Mesodermal cell (in vitro differentiated cells): ENCODE results near the gene AEBP1.

Experiments
- H3K27ac ChIP-seq: 2 replicates; pipeline ENCODE4 v1.7.0; 2013; ENCODE audit warnings: mild to moderate bottlenecking, low read depth, low read length, moderate library complexity; ENCODE audit not compliant: severe bottlenecking
- H3K36me3 ChIP-seq: 2 replicates; pipeline ENCODE4 v1.7.1; 2013; ENCODE audit warnings: mild to moderate bottlenecking, low read length, moderate library complexity; ENCODE audit not compliant: control insufficient read depth, insufficient read depth
- H3K4me1 ChIP-seq: one replicate; pipeline ENCODE4 v1.7.1; 2013; ENCODE audit warnings: mild to moderate bottlenecking, low read length; ENCODE audit not compliant: insufficient read depth, control insufficient read depth, poor library complexity, severe bottlenecking
- H3K4me3 ChIP-seq: 2 replicates; pipeline ENCODE4 v1.7.0; 2013; ENCODE audit warnings: low read length, control low read depth, mild to moderate bottlenecking; ENCODE audit not compliant: insufficient read depth, poor library complexity, severe bottlenecking; ENCODE audit errors: extremely low read depth
- H3K9me3 ChIP-seq: 2 replicates; pipeline ENCODE4 v1.7.1; 2013; ENCODE audit warnings: mild to moderate bottlenecking, low read length, moderate library complexity; ENCODE audit not compliant: control insufficient read depth
- WGBS, 2 experiments: methylation state at CpG; one replicate each; pipeline ENCODE4 v1.1.5; 2013; ENCODE audit warnings: missing lambda C conversion rate in 2 of 2; ENCODE audit not compliant: insufficient coverage in 2 of 2; 5-methylcytosine and 5-hydroxymethylcytosine counted together

The AEBP1 gene

DNA sequence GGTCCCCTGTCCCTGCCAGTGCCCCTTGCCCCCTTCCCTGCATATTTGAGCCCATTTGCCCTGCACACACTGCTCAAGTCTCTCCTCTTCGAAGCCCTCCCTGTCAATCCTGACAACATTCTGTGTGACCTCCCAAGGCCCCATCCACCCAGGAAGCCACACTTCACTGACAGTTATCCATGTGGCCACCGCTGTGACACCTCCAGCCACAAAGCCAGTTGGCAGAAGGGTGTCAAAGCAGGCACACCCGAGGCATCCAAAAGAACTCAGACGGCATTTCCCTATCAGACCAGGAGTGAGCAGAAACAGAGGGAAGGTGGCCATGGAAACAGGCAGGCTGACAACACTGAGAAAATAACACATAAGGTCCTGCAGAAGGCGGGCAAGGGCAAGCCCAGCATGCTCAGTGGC, 26.5 kb upstream of the AEBP1 start:
- peaks cover 5% of the 10 kb centered on the region for H3K4me1 ChIP-seq
- H3K36me3 ChIP-seq = peaks cover 59% of the 10 kb centered on the region
- H3K9me3 ChIP-seq = no peaks in the 10 kb centered on the region
- no peak overlapping the region for H3K27ac ChIP-seq
- WGBS, 2 experiments = 88 to 94% methylated on average over 5 of the region's 5 CpGs
- no peak overlapping the region for H3K4me3 ChIP-seq

DNA sequence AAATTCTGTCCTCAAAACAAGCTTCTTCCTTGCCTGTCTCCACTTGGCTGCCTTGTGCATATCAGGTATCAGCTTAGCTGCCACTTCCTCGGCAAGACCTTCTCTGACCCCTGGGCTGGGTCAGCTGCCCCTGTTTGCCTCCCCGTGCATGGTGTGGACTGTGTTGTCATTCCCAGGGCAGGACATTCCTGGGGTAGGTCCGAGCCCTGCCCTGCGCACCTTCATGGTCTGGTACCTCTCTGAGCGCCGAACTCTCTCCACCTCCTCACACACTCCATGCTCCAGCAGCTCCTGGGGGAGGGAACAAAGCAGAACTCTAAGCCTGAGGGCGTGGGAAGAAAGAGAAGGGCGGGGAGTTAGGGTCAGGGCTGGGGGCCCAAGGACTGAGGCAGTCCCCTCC, 25.6 kb upstream of the AEBP1 start:
- Histone ChIP-seq H3K27ac (no peak overlapping the region), H3K9me3 (no peaks in the 10 kb centered on the region), H3K36me3 (peaks cover 51% of the 10 kb centered on the region), H3K4me1 (peaks cover 5% of the 10 kb centered on the region), H3K4me3 (no peak overlapping the region)
- WGBS, 2 experiments = 93% methylated on average over 3 to 5 of the region's 8 CpGs

DNA sequence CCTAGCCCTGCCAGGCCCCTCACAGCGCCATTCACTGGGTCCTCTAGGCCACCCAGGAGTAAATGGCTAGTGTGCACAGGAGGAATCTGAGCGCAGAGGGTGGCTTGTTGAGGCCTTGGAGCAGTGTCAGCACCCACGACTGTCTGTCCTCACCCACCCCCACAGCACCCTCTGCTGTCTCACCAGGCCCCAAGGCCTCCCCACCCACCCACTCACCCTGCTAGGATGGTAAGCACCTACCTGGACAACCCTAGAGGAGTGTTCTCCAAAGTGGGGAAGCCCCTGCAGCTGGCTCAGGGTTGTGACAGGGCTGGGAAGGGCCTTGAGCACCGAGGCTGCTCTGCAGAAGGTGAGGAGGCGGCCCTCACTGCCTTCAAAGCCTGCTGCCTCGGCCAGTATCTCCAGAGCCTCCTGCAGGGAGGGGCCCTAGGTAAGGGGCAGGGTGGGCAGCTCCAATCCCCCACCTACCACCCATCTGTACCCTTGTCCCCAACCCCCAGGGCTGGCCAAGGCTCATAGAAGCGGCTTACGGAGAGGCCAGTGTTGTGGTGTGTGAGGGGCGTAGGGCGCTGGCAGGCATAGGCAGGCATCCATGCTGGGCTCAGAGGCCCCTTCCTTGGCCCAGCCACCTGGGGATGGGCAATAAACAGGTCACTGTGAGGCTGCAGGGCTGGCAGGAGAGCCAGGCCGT, 24.7 kb upstream of the AEBP1 start:
- Histone ChIP-seq H3K27ac (no peak overlapping the region), H3K4me3 (no peak overlapping the region), H3K36me3 (peaks cover 43% of the 10 kb centered on the region), H3K4me1 (peaks cover 5% of the 10 kb centered on the region), H3K9me3 (no peaks in the 10 kb centered on the region)
- WGBS, 2 experiments = 89 to 98% methylated on average over 3 to 8 of the region's 11 CpGs

DNA sequence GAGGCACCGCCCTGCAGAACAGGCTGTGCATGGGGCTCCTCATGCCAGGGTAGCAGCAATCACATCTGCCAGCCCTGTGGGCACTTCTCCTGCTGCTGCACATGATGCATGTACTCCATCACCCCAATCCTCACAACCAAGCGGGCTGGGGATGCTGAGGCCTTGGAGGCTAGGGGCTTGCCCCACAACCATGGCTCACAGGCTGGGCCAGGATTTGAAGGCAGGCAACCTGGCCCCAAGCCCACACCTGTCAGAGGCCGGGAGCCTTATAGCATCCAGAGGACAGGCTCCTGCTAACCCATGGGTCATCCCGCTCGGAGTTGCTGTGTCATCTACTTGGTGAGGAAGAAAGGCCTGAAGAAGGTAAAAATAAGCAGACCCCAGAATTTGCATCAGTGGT, 24.0 kb upstream of the AEBP1 start:
- 91% methylated on average over 4 to 5 of the region's 5 CpGs for WGBS, 2 experiments
- Histone ChIP-seq H3K36me3 (peaks cover 38% of the 10 kb centered on the region), H3K27ac (no peak overlapping the region), H3K4me3 (no peak overlapping the region), H3K9me3 (no peaks in the 10 kb centered on the region), H3K4me1 (peaks cover 5% of the 10 kb centered on the region)

DNA sequence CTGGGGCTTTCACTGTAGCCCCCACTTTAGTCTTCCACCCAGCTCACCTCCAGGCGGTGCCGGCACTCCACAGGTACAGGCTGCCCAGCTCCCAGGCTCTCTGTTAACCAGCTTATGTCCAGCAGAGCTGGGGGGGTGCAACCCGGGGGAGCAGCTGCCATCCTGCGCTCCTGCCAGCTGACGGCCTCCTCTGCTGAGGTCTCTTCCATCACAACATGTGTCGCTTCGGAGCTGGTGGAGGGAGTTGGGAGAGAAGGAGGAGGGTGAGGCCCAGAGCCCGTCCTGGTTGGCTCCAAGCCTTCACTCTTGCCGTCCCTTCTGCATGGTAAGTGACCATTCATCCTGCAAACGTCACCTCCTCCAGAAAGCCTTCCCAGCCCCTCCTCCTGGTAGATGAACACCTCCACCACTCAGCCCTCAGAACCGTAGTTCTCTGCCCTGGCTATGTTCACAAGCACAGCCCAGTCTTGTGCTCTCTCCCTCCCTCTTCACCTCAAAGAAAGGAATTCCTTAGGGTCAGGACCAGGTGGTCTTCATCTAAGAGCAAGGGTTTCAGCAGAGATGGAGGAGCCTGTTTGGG, 23.4 kb upstream of the AEBP1 start:
- Histone ChIP-seq H3K36me3 (peaks cover 32% of the 10 kb centered on the region), H3K4me1 (peaks cover 5% of the 10 kb centered on the region), H3K4me3 (peak overlapping the region; percentile 64), H3K9me3 (no peaks in the 10 kb centered on the region), H3K27ac (no peak overlapping the region)
- 91 to 100% methylated on average over 5 to 8 of the region's 11 CpGs for WGBS, 2 experiments

DNA sequence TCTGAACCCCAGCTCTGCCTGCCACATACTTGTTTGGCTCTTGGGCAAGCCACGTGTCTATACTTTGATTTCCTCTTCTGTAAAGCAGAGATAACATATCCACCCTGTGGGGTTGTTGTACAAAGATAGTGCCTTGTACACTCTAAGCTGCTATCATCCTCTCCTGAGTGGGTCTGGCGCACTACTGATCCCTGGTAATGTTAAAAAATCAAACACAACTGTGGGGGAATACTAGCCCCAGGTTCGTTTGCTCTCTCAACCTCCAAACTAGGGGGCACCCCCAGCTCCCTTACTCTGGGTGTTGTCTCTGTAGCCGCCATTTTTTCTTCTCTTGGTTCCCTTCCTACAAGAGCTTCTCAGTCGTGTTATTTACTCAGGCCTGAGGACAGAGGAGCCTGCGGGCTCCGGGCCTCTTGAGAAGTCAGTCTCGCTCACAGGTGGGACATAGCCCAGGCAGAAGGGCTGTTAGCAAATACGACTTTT, 22.8 kb upstream of the AEBP1 start:
- Histone ChIP-seq H3K4me1 (peaks cover 5% of the 10 kb centered on the region), H3K4me3 (peak overlapping the region; percentile 64), H3K36me3 (peaks cover 26% of the 10 kb centered on the region), H3K27ac (no peak overlapping the region), H3K9me3 (no peaks in the 10 kb centered on the region)
- WGBS, 2 experiments = 92 to 95% methylated on average over 7 of the region's 9 CpGs

DNA sequence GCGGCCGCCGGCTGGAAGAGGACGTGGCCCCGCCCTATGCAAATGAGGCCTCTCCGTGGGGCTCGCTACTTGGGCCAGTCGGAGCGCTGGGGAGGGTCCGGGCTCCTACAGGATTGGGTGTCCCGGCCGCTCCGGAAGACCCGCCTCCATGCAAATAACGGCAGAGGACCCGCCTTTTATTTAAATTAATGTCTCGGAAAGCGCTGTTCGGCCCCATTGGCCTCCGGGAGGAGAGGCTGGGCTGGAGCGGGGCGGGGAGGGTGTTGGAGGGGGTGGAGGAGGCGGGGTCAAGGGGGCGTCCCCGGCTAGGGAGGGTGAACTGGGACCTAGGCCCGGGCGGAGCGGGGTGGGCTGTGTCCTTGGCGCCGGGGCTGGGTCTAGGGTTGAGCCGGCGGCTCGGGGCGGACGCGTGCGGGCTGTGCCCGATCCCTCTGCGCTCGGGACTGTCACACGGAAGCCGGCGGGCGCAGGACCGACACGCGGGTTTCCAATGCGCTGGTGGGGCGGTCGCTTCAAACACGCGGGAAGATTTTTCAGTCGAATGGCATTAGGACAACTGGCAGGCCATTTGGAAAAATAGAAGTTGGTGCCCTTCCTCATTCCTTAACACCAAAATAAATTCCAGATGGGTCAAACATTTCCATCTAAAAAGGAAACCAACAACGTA, 21.5 kb upstream of the AEBP1 start:
- no peaks in the 10 kb centered on the region for H3K9me3 ChIP-seq
- WGBS, 2 experiments = 0 to 1% methylated on average over 44 to 46 of the region's 54 CpGs
- H3K27ac ChIP-seq = peak overlapping the region; percentile 20
- peaks cover 19% of the 10 kb centered on the region for H3K36me3 ChIP-seq
- peaks cover 5% of the 10 kb centered on the region for H3K4me1 ChIP-seq
- H3K4me3 ChIP-seq = peak overlapping the region; percentile 34

DNA sequence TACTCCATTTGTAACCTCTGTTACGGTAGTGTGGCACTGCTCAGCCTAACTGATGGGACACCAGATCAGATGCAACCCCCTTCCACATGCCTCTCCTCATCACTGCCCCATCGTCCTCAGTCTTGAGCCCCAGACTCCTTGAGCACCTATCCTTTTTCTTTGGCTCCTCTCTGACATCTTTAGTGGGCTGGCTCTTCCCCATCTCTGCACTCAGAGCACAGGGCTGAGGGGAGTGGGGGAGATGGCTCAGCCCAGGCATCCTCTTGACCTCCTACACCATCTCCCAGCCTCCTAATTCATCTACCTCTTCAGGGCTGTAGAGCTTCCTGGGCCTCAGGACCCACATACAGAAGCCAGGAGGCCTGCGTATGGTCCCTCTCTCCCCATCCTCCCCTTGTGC, 20.3 kb upstream of the AEBP1 start:
- peaks cover 9% of the 10 kb centered on the region for H3K4me1 ChIP-seq
- no peak overlapping the region for H3K27ac ChIP-seq
- H3K9me3 ChIP-seq = no peaks in the 10 kb centered on the region
- WGBS, 2 experiments = 93 to 94% methylated on average over 2 to 3 of the region's 3 CpGs
- no peak overlapping the region for H3K4me3 ChIP-seq
- peaks cover 8% of the 10 kb centered on the region for H3K36me3 ChIP-seq

DNA sequence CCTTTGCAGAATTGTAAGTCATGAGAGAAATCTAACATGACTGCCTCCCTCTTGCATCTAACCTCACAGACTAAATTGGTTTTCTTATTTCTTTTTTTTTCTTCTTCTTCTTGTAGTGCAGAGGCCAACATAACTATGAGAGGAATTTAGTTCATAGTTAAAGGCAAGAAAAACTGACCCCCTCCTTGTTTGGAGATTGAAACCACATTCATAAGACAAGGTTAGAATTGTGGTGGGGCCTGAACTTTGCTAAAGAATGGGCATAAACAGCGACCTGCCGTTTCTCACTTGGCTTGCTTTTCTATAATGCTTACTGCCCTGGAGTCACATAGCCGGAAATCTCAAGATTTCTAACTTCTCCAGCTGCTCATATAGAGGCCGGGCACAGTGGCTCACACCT, 19.4 kb upstream of the AEBP1 start:
- H3K27ac ChIP-seq = no peak overlapping the region
- 100% methylated on average over 3 to 4 of the region's 4 CpGs for WGBS, 2 experiments
- H3K4me3 ChIP-seq = no peak overlapping the region
- peaks cover 9% of the 10 kb centered on the region for H3K4me1 ChIP-seq
- no peaks in the 10 kb centered on the region for H3K9me3 ChIP-seq
- peaks cover 6% of the 10 kb centered on the region for H3K36me3 ChIP-seq

DNA sequence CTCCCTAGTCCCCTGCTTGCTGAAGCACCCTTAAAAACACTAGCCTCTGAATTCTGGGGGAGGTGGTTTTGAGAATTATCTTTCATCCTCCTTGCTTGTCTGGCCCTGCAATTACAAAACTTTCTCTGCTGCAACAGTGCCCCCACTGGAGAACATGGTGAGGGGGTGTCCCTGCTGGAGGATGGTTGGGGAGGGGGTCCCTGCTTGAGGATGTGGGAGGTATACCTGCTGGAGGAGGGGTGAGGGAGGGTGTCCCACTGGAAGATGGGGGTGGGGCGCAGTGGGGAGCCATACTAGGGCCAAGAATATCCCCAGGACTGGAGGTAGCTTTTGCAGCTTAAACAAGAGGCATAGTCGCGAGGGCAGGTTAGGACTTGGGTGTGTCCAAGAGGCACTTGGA, 18.6 kb upstream of the AEBP1 start:
- 84 to 94% methylated on average over 2 to 3 of the region's 3 CpGs for WGBS, 2 experiments
- peaks cover 9% of the 10 kb centered on the region for H3K4me1 ChIP-seq

DNA sequence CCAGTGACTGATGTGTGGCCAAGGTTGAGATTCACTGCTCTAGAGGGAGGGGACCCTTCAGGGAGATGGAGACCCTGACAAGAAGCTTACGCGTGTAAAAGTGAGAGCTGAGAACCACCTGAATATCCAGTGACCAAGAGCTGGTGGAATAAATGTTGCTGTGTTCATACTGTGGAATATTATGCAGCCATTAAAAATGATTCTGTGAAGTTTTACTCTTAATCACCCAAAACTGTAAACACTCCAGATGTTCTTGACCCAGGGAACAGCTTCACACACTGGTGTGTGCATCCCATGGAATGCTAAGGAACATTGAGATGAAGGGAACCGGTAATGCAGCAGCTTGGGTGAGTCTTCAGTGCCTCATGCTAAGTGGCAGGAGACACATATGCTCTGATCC, 17.5 kb upstream of the AEBP1 start:
- peaks cover 4% of the 10 kb centered on the region for H3K4me1 ChIP-seq
- 80 to 100% methylated on average over 1 of the region's 3 CpGs for WGBS, 2 experiments
- no peak overlapping the region for H3K27ac ChIP-seq
- H3K4me3 ChIP-seq = no peak overlapping the region
- H3K9me3 ChIP-seq = no peaks in the 10 kb centered on the region
- H3K36me3 ChIP-seq = no peaks in the 10 kb centered on the region

More for the DNA sequence above, 18.6 kb upstream of the AEBP1 start:
- H3K9me3 ChIP-seq = no peaks in the 10 kb centered on the region
- H3K27ac ChIP-seq = no peak overlapping the region
- H3K36me3 ChIP-seq = no peaks in the 10 kb centered on the region
- H3K4me3 ChIP-seq = no peak overlapping the region
